ENCODE data around the gene CDH23. TPM values are rescaled to one million over a fixed set of nuclear protein-coding genes. Genes with fewer than 3 reads are reported as not detected.

Gene CDH23
- polyA plus RNA-seq, 1 donor from 2014 or later = not detected

- Mint-ChIP-seq H3K4me3 (no peak overlapping the region), H3K27me3 (peaks cover 3% of the 10 kb centered on the region), H3K36me3 (peaks cover 2% of the 10 kb centered on the region), H3K4me1 (no peaks in the 10 kb centered on the region), H3K27ac (no peak overlapping the region), H3K9me3 (peaks cover 0 to 17% (median 9%) of the 10 kb centered on the region in 3 donors)
Observed at GRCh38 chr10:71489077-71489476, 92.4 kb downstream of the CDH23 start.

- Mint-ChIP-seq H3K4me1 (peaks cover 8 to 11% (median 10%) of the 10 kb centered on the region in 3 donors), H3K4me3 (no peak overlapping the region), H3K27me3 (peaks cover 1% of the 10 kb centered on the region), H3K9me3 (peaks cover 0 to 17% (median 9%) of the 10 kb centered on the region in 3 donors), H3K27ac (no peak overlapping the region), H3K36me3 (peaks cover 2% of the 10 kb centered on the region)
Observed at GRCh38 chr10:71492872-71493271, 96.2 kb downstream of the CDH23 start.

- Mint-ChIP-seq H3K36me3 (no peaks in the 10 kb centered on the region), H3K4me3 (no peak overlapping the region), H3K4me1 (peaks cover 8 to 11% (median 10%) of the 10 kb centered on the region in 3 donors), H3K9me3 (peaks cover 0 to 11% (median 5%) of the 10 kb centered on the region in 3 donors), H3K27me3 (peaks cover 1% of the 10 kb centered on the region), H3K27ac (no peak overlapping the region)
Observed at GRCh38 chr10:71493741-71494140, 97.0 kb downstream of the CDH23 start.

GRCh38 chr10:71494476-71494875 lies 97.8 kb downstream of the CDH23 start:
- Mint-ChIP-seq H3K27ac (peak overlapping the region in 1 of 3 donors; percentile 84), H3K4me3 (peak overlapping the region in 2 of 4 donors; percentile 76 to 81)

GRCh38 chr10:71494980-71495381 lies 98.3 kb downstream of the CDH23 start:
- Mint-ChIP-seq H3K9me3 (peaks cover 0 to 2% (median 1%) of the 10 kb centered on the region in 3 donors), H3K27me3 (peaks cover 4% of the 10 kb centered on the region), H3K36me3 (no peaks in the 10 kb centered on the region), H3K4me1 (peaks cover 8 to 11% (median 10%) of the 10 kb centered on the region in 3 donors), H3K27ac (peak overlapping the region; percentile 9 to 84 (median 26)), H3K4me3 (peak overlapping the region in 3 of 4 donors; percentile 38 to 81 (median 76))

More at GRCh38 chr10:71494476-71494875, 97.8 kb downstream of the CDH23 start:
- Mint-ChIP-seq H3K9me3 (peaks cover 1 to 3% (median 2%) of the 10 kb centered on the region in 3 donors), H3K4me1 (peaks cover 8 to 11% (median 10%) of the 10 kb centered on the region in 3 donors), H3K27me3 (peaks cover 4% of the 10 kb centered on the region), H3K36me3 (no peaks in the 10 kb centered on the region)

- Mint-ChIP-seq H3K4me3 (no peak overlapping the region), H3K36me3 (no peaks in the 10 kb centered on the region), H3K9me3 (peaks cover 0 to 1% (median 0%) of the 10 kb centered on the region in 3 donors), H3K27me3 (peaks cover 3% of the 10 kb centered on the region), H3K4me1 (peaks cover 10 to 11% (median 10%) of the 10 kb centered on the region in 3 donors), H3K27ac (peak overlapping the region in 1 of 3 donors; percentile 46)
Observed at GRCh38 chr10:71496927-71497762, 100.4 kb downstream of the CDH23 start.

GRCh38 chr10:71497763-71498326 lies 101.1 kb downstream of the CDH23 start:
- H3K4me1 Mint-ChIP-seq = peaks cover 10 to 11% (median 10%) of the 10 kb centered on the region in 3 donors
- H3K27ac Mint-ChIP-seq = peak overlapping the region in 1 of 3 donors; percentile 82
- no peak overlapping the region for H3K4me3 Mint-ChIP-seq
- no peaks in the 10 kb centered on the region for H3K36me3 Mint-ChIP-seq
- H3K27me3 Mint-ChIP-seq = peaks cover 3% of the 10 kb centered on the region
- H3K9me3 Mint-ChIP-seq = peaks cover 0 to 1% (median 0%) of the 10 kb centered on the region in 3 donors

- no peak overlapping the region for H3K4me3 Mint-ChIP-seq
- peaks cover 5% of the 10 kb centered on the region for H3K27me3 Mint-ChIP-seq
- H3K4me1 Mint-ChIP-seq = peaks cover 0 to 2% (median 2%) of the 10 kb centered on the region in 3 donors
- H3K9me3 Mint-ChIP-seq = peaks cover 0 to 1% (median 0%) of the 10 kb centered on the region in 3 donors
- H3K27ac Mint-ChIP-seq = no peak overlapping the region
- H3K36me3 Mint-ChIP-seq = no peaks in the 10 kb centered on the region
Observed at GRCh38 chr10:71501402-71501801, 104.7 kb downstream of the CDH23 start.

- Mint-ChIP-seq H3K9me3 (peaks cover 0 to 1% (median 0%) of the 10 kb centered on the region in 3 donors), H3K36me3 (no peaks in the 10 kb centered on the region), H3K4me1 (peaks cover 0 to 2% (median 2%) of the 10 kb centered on the region in 3 donors), H3K4me3 (no peak overlapping the region), H3K27ac (peak overlapping the region in 1 of 3 donors; percentile 13), H3K27me3 (peaks cover 5% of the 10 kb centered on the region)
Observed at GRCh38 chr10:71502190-71502589, 105.5 kb downstream of the CDH23 start.

- Mint-ChIP-seq H3K27ac (no peak overlapping the region), H3K4me1 (peaks cover 0 to 2% (median 2%) of the 10 kb centered on the region in 3 donors), H3K4me3 (no peak overlapping the region), H3K9me3 (peaks cover 0 to 1% (median 0%) of the 10 kb centered on the region in 3 donors), H3K27me3 (peaks cover 5% of the 10 kb centered on the region), H3K36me3 (no peaks in the 10 kb centered on the region)
Observed at GRCh38 chr10:71502851-71503250, 106.1 kb downstream of the CDH23 start.

GRCh38 chr10:71504168-71504567 lies 107.4 kb downstream of the CDH23 start:
- Mint-ChIP-seq H3K4me1 (peaks cover 0 to 2% (median 2%) of the 10 kb centered on the region in 3 donors), H3K27me3 (peaks cover 2% of the 10 kb centered on the region), H3K4me3 (no peak overlapping the region), H3K36me3 (no peaks in the 10 kb centered on the region), H3K9me3 (no peaks in the 10 kb centered on the region), H3K27ac (no peak overlapping the region)

GRCh38 chr10:71504570-71504969 lies 107.8 kb downstream of the CDH23 start:
- Mint-ChIP-seq H3K36me3 (no peaks in the 10 kb centered on the region), H3K4me3 (no peak overlapping the region), H3K27ac (no peak overlapping the region), H3K27me3 (peaks cover 2% of the 10 kb centered on the region), H3K4me1 (peaks cover 0 to 2% (median 2%) of the 10 kb centered on the region in 3 donors), H3K9me3 (no peaks in the 10 kb centered on the region)

- Mint-ChIP-seq H3K36me3 (no peaks in the 10 kb centered on the region), H3K4me3 (no peak overlapping the region), H3K9me3 (no peaks in the 10 kb centered on the region), H3K4me1 (peaks cover 0 to 2% (median 0%) of the 10 kb centered on the region in 3 donors), H3K27me3 (peaks cover 2% of the 10 kb centered on the region), H3K27ac (no peak overlapping the region)
Observed at GRCh38 chr10:71505862-71506261, 109.1 kb downstream of the CDH23 start.

GRCh38 chr10:71509444-71509843 lies 112.7 kb downstream of the CDH23 start:
- Mint-ChIP-seq H3K36me3 (no peaks in the 10 kb centered on the region), H3K27me3 (no peaks in the 10 kb centered on the region)

GRCh38 chr10:71511206-71511605 lies 114.5 kb downstream of the CDH23 start:
- H3K4me3 Mint-ChIP-seq = no peak overlapping the region
- H3K27me3 Mint-ChIP-seq = no peaks in the 10 kb centered on the region
- no peaks in the 10 kb centered on the region for H3K4me1 Mint-ChIP-seq
- no peak overlapping the region for H3K27ac Mint-ChIP-seq
- no peaks in the 10 kb centered on the region for H3K36me3 Mint-ChIP-seq
- no peaks in the 10 kb centered on the region for H3K9me3 Mint-ChIP-seq

More at GRCh38 chr10:71509444-71509843, 112.7 kb downstream of the CDH23 start:
- Mint-ChIP-seq H3K9me3 (no peaks in the 10 kb centered on the region), H3K4me1 (peaks cover 0 to 2% (median 0%) of the 10 kb centered on the region in 3 donors), H3K4me3 (no peak overlapping the region), H3K27ac (no peak overlapping the region)
